GM19035 (cell line): ENCODE measurements around the gene MAP3K5.
"Not testable (repeated sequence)": the region's sequence is repeated elsewhere in the genome, so short reads cannot be mapped to it uniquely, and the experiment has no call there.

ENCODE experiments used
- ATAC-seq: cut with Tn5 transposase; IDR thresholded peaks from one replicate; pipeline ENCODE4 v1.9.1; 2021; ENCODE audit not compliant: unreplicated experiment

MAP3K5 gene

GRCh38 chr6:136696238-136696637, 96.0 kb downstream of the MAP3K5 start:
- ATAC-seq = no peak

GRCh38 chr6:136695412-136695811, 96.9 kb downstream of the MAP3K5 start:
- no peak for ATAC-seq

GRCh38 chr6:136693090-136693489, 99.2 kb downstream of the MAP3K5 start:
- no peak for ATAC-seq

DNA sequence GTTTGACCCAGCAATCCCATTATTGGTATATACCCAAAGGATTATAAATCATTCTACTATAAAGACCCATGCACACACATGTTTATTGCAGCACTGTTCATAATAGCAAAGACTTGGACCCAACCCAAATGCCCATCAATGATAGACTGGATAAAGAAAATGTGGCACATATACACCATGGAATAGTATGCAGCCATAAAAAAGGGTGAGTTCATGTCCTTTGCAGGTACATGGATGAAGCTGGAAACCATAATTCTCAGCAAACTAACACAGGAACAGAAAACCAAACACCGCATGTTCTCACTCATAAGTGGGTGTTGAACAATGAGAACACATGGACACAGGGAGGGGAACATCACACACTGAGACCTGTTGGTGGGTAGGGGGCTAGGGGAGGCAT, 104.4 kb downstream of the MAP3K5 start:
- ATAC-seq = not testable (repeated sequence)

GRCh38 chr6:136685540-136686108, 106.7 kb downstream of the MAP3K5 start:
- no peak for ATAC-seq

GRCh38 chr6:136684466-136684865, 107.8 kb downstream of the MAP3K5 start:
- ATAC-seq = no peak

GRCh38 chr6:136683209-136683941, 108.9 kb downstream of the MAP3K5 start:
- ATAC-seq = no peak

GRCh38 chr6:136682292-136682691, 110.0 kb downstream of the MAP3K5 start:
- ATAC-seq = no peak

DNA sequence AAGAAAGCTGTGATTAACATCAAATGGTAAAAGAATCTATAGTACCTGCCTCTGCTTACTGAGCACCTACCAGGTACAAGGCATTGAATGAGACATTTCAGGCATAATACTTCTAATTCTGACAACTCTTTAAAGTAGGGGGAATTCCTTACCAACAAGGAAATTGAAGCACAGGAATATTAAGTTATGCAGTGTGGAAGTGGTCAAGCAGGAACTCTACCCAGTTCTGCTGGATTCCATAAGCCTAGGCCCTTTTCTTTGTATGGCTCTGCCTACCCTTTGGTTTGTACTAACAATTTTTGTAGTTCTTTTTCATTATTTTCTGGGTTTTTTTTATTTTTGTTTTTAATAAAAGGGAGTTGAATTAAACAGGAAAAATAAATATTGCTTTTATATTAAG, 114.5 kb downstream of the MAP3K5 start:
- no peak for ATAC-seq

DNA sequence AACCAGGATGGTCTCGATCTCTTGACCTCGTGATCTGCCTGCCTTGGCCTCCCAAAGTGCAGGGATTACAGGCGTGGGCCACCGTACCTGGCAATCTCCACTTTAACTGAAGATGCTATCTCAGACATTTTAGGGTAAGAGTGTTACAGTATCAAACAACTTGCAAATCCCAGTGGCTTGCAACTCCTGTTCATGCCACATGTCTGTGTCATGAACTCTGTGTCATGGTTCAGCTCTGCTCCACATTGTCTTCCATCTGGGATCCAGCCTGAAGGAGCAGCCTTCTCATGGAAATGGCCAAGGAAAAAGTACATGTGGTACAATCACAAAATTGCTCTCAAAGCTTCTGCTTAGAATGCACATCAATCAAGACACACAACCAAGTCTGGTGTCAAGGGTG, 114.9 kb downstream of the MAP3K5 start:
- ATAC-seq = no peak

- ATAC-seq = no peak
These were observed 116.2 kb downstream of the MAP3K5 start for GRCh38 chr6:136676075-136676474.

DNA sequence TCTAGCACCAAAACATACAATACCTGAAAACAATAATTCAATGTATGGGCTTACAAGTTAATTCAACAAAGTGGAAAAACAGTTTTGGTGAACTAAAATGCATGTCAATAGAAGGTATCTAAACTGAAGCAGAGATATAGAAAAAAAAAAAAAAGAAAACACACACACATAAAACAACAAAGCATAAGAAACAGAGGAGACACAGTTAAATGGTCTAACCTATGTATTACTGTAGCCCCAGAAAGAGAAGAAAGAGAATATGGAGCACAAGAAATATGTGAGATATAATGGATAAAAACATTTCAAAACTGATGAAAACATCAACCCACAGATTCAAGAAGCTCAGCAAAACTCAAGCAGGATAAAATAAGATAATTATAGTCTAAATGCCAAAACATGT, 118.7 kb downstream of the MAP3K5 start:
- no peak for ATAC-seq

GRCh38 chr6:136672144-136672543, 120.1 kb downstream of the MAP3K5 start:
- no peak for ATAC-seq

- no peak for ATAC-seq
These were observed 123.0 kb downstream of the MAP3K5 start for GRCh38 chr6:136669299-136669699.

DNA sequence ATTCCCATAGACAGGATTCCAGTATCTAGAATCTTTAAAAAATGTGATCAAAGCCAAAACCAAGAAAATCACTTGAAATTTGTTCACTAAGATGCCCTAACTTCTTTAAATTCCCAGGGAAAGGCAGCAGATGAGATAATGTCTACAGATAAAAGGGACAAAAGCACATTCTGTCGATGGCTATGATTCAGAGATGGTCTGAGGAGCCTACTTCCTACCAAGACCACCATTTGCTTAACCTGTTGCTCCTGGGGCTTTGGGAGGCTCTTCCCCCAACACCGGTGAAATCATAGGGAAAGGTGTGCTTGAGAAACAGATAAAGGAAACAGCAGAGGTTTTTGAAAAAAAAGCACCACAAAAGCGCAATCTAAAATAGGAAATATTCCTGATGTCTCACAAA, 123.7 kb downstream of the MAP3K5 start:
- ATAC-seq = no peak

GRCh38 chr6:136666041-136666440, 126.2 kb downstream of the MAP3K5 start:
- no peak for ATAC-seq

- ATAC-seq = no peak
These were observed 129.7 kb downstream of the MAP3K5 start for GRCh38 chr6:136662347-136663237.

DNA sequence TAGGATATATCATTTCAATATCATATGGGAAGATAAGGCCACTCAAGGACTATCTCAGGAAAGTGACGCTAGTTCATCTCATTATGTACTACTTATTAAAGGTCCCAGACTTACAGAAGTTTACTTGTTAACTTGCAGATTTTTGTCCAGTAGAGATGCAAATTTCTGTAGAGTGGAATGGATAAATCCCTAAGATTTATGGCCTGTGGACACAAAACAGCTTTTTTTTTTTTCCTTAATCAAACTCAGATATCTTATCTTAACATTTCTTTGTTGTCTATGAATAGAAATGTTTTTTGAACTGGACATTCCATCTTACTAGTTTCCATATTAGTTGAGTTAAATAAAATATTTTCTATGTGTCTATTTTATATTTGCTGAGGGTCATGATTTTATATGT, 131.6 kb downstream of the MAP3K5 start:
- ATAC-seq = no peak

DNA sequence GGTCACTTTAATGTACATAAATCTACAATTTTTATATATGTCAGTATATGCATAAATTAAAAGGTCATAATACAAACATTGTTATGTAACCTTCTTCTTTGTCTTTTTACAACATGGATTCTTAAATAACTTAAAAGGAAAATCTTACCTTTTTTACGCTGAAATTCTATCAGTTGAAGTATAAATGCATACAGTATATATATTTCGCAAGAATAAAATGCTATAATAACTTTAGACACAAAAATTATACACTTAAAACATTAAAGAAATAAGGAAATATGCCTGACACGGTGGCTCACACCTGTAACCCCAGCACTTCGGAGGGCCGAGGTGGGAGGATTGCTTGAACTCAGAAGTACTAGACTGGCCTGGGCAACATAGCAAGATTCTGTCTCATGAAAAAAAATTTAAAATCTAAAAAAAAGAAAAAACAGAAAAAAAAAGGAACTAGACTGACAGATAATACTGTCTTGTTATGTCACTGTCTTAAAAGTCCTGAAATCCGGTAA, 132.2 kb downstream of the MAP3K5 start:
- ATAC-seq = no peak

GRCh38 chr6:136658711-136659110, 133.6 kb downstream of the MAP3K5 start:
- no peak for ATAC-seq

GRCh38 chr6:136657666-136658065, 134.6 kb downstream of the MAP3K5 start:
- no peak for ATAC-seq

- no peak for ATAC-seq
These were observed 136.2 kb downstream of the MAP3K5 start for GRCh38 chr6:136656121-136656520.
